IMR-90 (cell line): ENCODE data around the gene SLC9B2. TPM values are rescaled to one million over a fixed set of nuclear protein-coding genes. Genes with fewer than 3 reads are reported as not detected.

ENCODE experiments used
- ATAC-seq: fragments of 200-7000 bp; cut with Tn5 transposase; 2 replicates; pipeline ENCODE4 v1.9.1; 2020; ENCODE audit warnings: low read depth, mild to moderate bottlenecking, moderate library complexity
- BruUV-seq: library from RNA; stranded (reverse); fragments of 400-500 nt; replicated peaks from 2 replicates; lab custom pipeline; 2021; lab: Mats Ljungman, UMichigan
- CTCF ChIA-PET: fragments of 300-600 bp; formaldehyde crosslinking; extraction: SDS; loops from one replicate; lab custom pipeline; 2021; ENCODE audit warnings: antibody characterized with exemption; lab: Yijun Ruan, JAX
- POLR2A ChIA-PET: fragments of 300-600 bp; sonication (Branson Sonifier 250); formaldehyde crosslinking; loops from one replicate; lab custom pipeline; 2022; ENCODE audit warnings: antibody characterized with exemption; ENCODE audit not compliant: unreplicated experiment; lab: Charles Lee
- DNase-seq: peaks from one replicate; pipeline ENCODE4 v3.0.0; 2013
- H2AFZ ChIP-seq: replicated peaks from 2 replicates; pipeline ENCODE3; 2013; ENCODE audit warnings: low read length, mild to moderate bottlenecking; ENCODE audit not compliant: poor library complexity
- H2AK5ac ChIP-seq: 2 replicates; pipeline ENCODE4 v1.6.1; 2013; ENCODE audit warnings: low read depth, low read length, inconsistent platforms
- H2AK9ac ChIP-seq: replicated peaks from 2 replicates; pipeline ENCODE3; 2013; ENCODE audit warnings: mild to moderate bottlenecking, low read depth, low read length, moderate library complexity; ENCODE audit not compliant: poor library complexity
- H2BK120ac ChIP-seq: 2 replicates; pipeline ENCODE4 v1.6.1; 2013; ENCODE audit warnings: low read depth, low read length, inconsistent platforms
- H2BK15ac ChIP-seq: 3 replicates; pipeline ENCODE4 v1.6.1; 2013; ENCODE audit warnings: low read depth, low read length, inconsistent platforms
- H2BK20ac ChIP-seq: 2 replicates; pipeline ENCODE4 v1.6.1; 2013; ENCODE audit warnings: low read depth, mild to moderate bottlenecking, inconsistent platforms, low read length, moderate library complexity
- H2BK5ac ChIP-seq: 2 replicates; pipeline ENCODE4 v1.6.1; 2013; ENCODE audit warnings: mild to moderate bottlenecking, low read depth, low read length, inconsistent platforms; ENCODE audit not compliant: poor library complexity, severe bottlenecking
- H3K14ac ChIP-seq: replicated peaks from 2 replicates; pipeline ENCODE4 v1.6.1; 2013; ENCODE audit warnings: low read depth, low read length, inconsistent platforms
- H3K18ac ChIP-seq: 2 replicates; pipeline ENCODE4 v1.6.1; 2013; ENCODE audit warnings: low read depth, low read length, control low read depth
- H3K23ac ChIP-seq: 2 replicates; pipeline ENCODE4 v1.6.1; 2013; ENCODE audit warnings: low read depth, low read length, inconsistent platforms
- H3K27ac ChIP-seq: 2 replicates; pipeline ENCODE4 v1.5.1; 2013; ENCODE audit warnings: mild to moderate bottlenecking, control low read depth, low read length; ENCODE audit not compliant: insufficient read depth
- H3K27me3 ChIP-seq: 2 replicates; pipeline ENCODE4 v1.6.1; 2013; ENCODE audit warnings: low read length; ENCODE audit not compliant: control insufficient read depth, insufficient read depth
- H3K36me3 ChIP-seq: 2 replicates; pipeline ENCODE4 v1.6.1; 2013; ENCODE audit warnings: low read length, mixed read lengths; ENCODE audit not compliant: control insufficient read depth, insufficient read depth
- H3K4ac ChIP-seq: 2 replicates; pipeline ENCODE4 v1.6.1; 2013; ENCODE audit warnings: low read depth, low read length, inconsistent platforms
- H3K4me1 ChIP-seq: 2 replicates; pipeline ENCODE4 v1.6.1; 2013; ENCODE audit warnings: low read length, mixed read lengths; ENCODE audit not compliant: control insufficient read depth, insufficient read depth
- H3K4me2 ChIP-seq: 2 replicates; pipeline ENCODE4 v1.6.1; 2013; ENCODE audit warnings: low read depth, mild to moderate bottlenecking, control low read depth, low read length, moderate library complexity
- H3K4me3 ChIP-seq: 2 replicates; pipeline ENCODE4 v1.5.1; 2013; ENCODE audit warnings: low read depth, mild to moderate bottlenecking, control low read depth, low read length, moderate library complexity; ENCODE audit not compliant: insufficient read depth
- H3K56ac ChIP-seq: 2 replicates; pipeline ENCODE4 v1.6.1; 2013; ENCODE audit warnings: low read length, inconsistent platforms; ENCODE audit not compliant: insufficient read depth; ENCODE audit errors: extremely low read depth
- H3K79me1 ChIP-seq, 2 experiments: 2 replicates each; pipeline ENCODE4 v1.6.1; 2013; ENCODE audit warnings: low read length in 2 of 2, inconsistent platforms in 1 of 2, low read depth in 1 of 2
- H3K9ac ChIP-seq: 2 replicates; pipeline ENCODE4 v1.6.1; 2013; ENCODE audit warnings: low read depth, low read length, control low read depth
- H3K9me1 ChIP-seq: 2 replicates; pipeline ENCODE4 v1.6.1; 2013; ENCODE audit warnings: low read length, inconsistent platforms; ENCODE audit not compliant: insufficient read depth
- H3K9me3 ChIP-seq: 2 replicates; pipeline ENCODE4 v1.6.1; 2013; ENCODE audit warnings: low read length; ENCODE audit not compliant: control insufficient read depth, insufficient read depth
- H4K20me1 ChIP-seq: 2 replicates; pipeline ENCODE4 v1.6.1; 2013; ENCODE audit warnings: low read length, inconsistent platforms; ENCODE audit not compliant: insufficient read depth
- H4K5ac ChIP-seq: 2 replicates; pipeline ENCODE4 v1.6.1; 2013; ENCODE audit warnings: mild to moderate bottlenecking, low read depth, low read length, control low read depth
- H4K8ac ChIP-seq, 2 experiments: 2 replicates each; pipeline ENCODE4 v1.6.1; 2013; ENCODE audit warnings: low read depth in 2 of 2, low read length in 2 of 2, control low read depth in 1 of 2, inconsistent platforms in 1 of 2
- H4K91ac ChIP-seq: 2 replicates; pipeline ENCODE4 v1.6.1; 2013; ENCODE audit warnings: low read depth, low read length, inconsistent platforms; ENCODE audit not compliant: insufficient read depth
- BHLHE40 ChIP-seq: fragments of 150-350 bp; IDR thresholded peaks from 2 replicates; pipeline ENCODE4 v1.6.1; 2016; ENCODE audit warnings: mild to moderate bottlenecking, low read depth, low read length
- CHD1 ChIP-seq: IDR thresholded peaks from 2 replicates; pipeline ENCODE4 v1.6.1; 2012; ENCODE audit warnings: low read depth, low read length, improper control_type of control experiment
- ELK1 ChIP-seq: fragments of 150-350 bp; IDR thresholded peaks from 2 replicates; pipeline ENCODE4 v1.6.1; 2016; ENCODE audit warnings: low read depth, mild to moderate bottlenecking, low read length, moderate library complexity, borderline replicate concordance
- FOS ChIP-seq: fragments of 150-350 bp; IDR thresholded peaks from 2 replicates; pipeline ENCODE4 v1.6.1; 2016; ENCODE audit warnings: low read depth, low read length
- MAZ ChIP-seq: IDR thresholded peaks from 2 replicates; pipeline ENCODE4 v1.6.1; 2012; ENCODE audit warnings: low read depth, mild to moderate bottlenecking, low read length, improper control_type of control experiment, moderate library complexity, borderline replicate concordance
- MXI1 ChIP-seq: IDR thresholded peaks from 2 replicates; pipeline ENCODE4 v1.6.1; 2012; ENCODE audit warnings: low read depth, mild to moderate bottlenecking, low read length, moderate library complexity, borderline replicate concordance
- POLR2A ChIP-seq: IDR thresholded peaks from 2 replicates; pipeline ENCODE4 v1.6.1; 2012; ENCODE audit warnings: mild to moderate bottlenecking, low read depth, low read length
- RAD21 ChIP-seq: IDR thresholded peaks from 2 replicates; pipeline ENCODE4 v1.6.1; 2012; ENCODE audit warnings: low read length, improper control_type of control experiment
- RCOR1 ChIP-seq: IDR thresholded peaks from 2 replicates; pipeline ENCODE4 v1.6.1; 2012; ENCODE audit warnings: mild to moderate bottlenecking, low read length, improper control_type of control experiment; ENCODE audit not compliant: insufficient replicate concordance
- SMC3 ChIP-seq: fragments of 150-350 bp; IDR thresholded peaks from 2 replicates; pipeline ENCODE4 v1.6.1; 2016; ENCODE audit warnings: low read depth, mild to moderate bottlenecking, antibody characterized with exemption, low read length, moderate library complexity
- USF2 ChIP-seq: fragments of 150-350 bp; IDR thresholded peaks from 2 replicates; pipeline ENCODE4 v1.6.1; 2017; ENCODE audit warnings: mild to moderate bottlenecking, antibody characterized with exemption, low read length, low read depth
- WGBS, 2 experiments: methylation state at CpG; one replicate each; pipeline versions ENCODE4 v1.1.5 to v1.1.7; 2013; ENCODE audit warnings: missing lambda C conversion rate in 2 of 2; ENCODE audit not compliant: insufficient read length in 1 of 2; ENCODE audit errors: extremely low coverage in 2 of 2; 5-methylcytosine and 5-hydroxymethylcytosine counted together
- dilution Hi-C: fragments of 300-500 bp; cut with HindIII; formaldehyde crosslinking; loops from one replicate; pipeline ENCODE4 v1.14.3; 2018; ENCODE audit warnings: low sequenced_read_pairs; ENCODE audit not compliant: unreplicated experiment
- in situ Hi-C: fragments of 300-500 bp; cut with MboI; formaldehyde crosslinking; loops from 3 replicates; pipeline ENCODE4 v1.14.3; 2019; ENCODE audit warnings: low sequenced_read_pairs, inconsistent platforms, mixed read lengths
- intact Hi-C: fragments of 100-400 bp; cut with micrococcal nuclease; formaldehyde crosslinking; loops from 2 replicates; pipeline ENCODE4 v1.10.0; 2022
- polyA plus RNA-seq, 3 experiments: library from polyadenylated mRNA; depleted of rRNA; stranded (reverse); fragments of >200 nt; gene quantifications; 2 replicates each; pipeline ENCODE4 v1.2.3, GENCODE V29; 2012; ENCODE audit warnings: low replicate concordance in 1 of 3
- total RNA-seq: library from RNA; depleted of rRNA; stranded (reverse); fragments of >200 nt; gene quantifications from 2 replicates; pipeline ENCODE4 v1.2.3, GENCODE V29; 2012

Gene SLC9B2
- total and polyA plus RNA-seq, 2 of the 4 experiments (the other 2 are of a cell fraction) = 5.7 to 9.0 TPM

GRCh38 chr4:103002551-103002950 lies 74.0 kb downstream of the SLC9B2 start:
- Histone ChIP-seq H3K79me1 (no peaks in the 10 kb centered on the region), H2AFZ (no peak overlapping the region), H3K4me2 (no peak overlapping the region), H3K4ac (no peak overlapping the region), H2AK9ac (no peak overlapping the region), H2BK120ac (no peak overlapping the region), H2BK5ac (no peak overlapping the region), H4K8ac (no peak overlapping the region), H3K23ac (no peak overlapping the region), H3K56ac (no peak overlapping the region), H3K27ac (no peak overlapping the region), H3K4me1 (no peaks in the 10 kb centered on the region), H4K91ac (no peak overlapping the region), H3K9ac (no peak overlapping the region), H4K20me1 (no peaks in the 10 kb centered on the region), H3K9me1 (no peaks in the 10 kb centered on the region), H3K36me3 (no peaks in the 10 kb centered on the region), H3K4me3 (no peak overlapping the region), H4K5ac (no peak overlapping the region), H3K9me3 (no peaks in the 10 kb centered on the region), H3K14ac (no peak overlapping the region), H2BK20ac (no peak overlapping the region), H2AK5ac (no peak overlapping the region), H2BK15ac (no peak overlapping the region), H3K18ac (no peak overlapping the region), H3K27me3 (no peaks in the 10 kb centered on the region; the same call in none of the 2 replicates)
- TF ChIP-seq FOS (no peak), RAD21 (no peak), CHD1 (no peak), MAZ (no peak), POLR2A (no peak), RCOR1 (no peak), SMC3 (no peak), MXI1 (no peak), ELK1 (no peak), USF2 (no peak), BHLHE40 (no peak)
- intact Hi-C loops (no loop called here), dilution Hi-C loops (loop anchor here (25.0 kb wide), 1 partner anchor 390 kb away; no protein-coding TSS in a partner anchor), in situ Hi-C loops (loop anchor here (10.0 kb wide), 1 partner anchor 658 kb away; the partner anchor contains the start of gene SLC39A8)
- CTCF ChIA-PET = no interaction called here
- 0 out of 2 replicates have a peak, but pooled peaks have one; percentile 35 for ATAC-seq
- peak; percentile 36 for DNase-seq
- 17% methylated on average over 1 of the region's 2 CpGs; no CpG with 5 or more reads in 1 of the 2 experiments for WGBS, 2 experiments
- BruUV-seq = no TSS peak
- POLR2A ChIA-PET = no interaction called here
